Left lung (tissue), 10 donors: Measurements from ENCODE around the gene POTEJ. TPM values are rescaled to one million over a fixed set of nuclear protein-coding genes. Genes with fewer than 3 reads are reported as not detected.
"Not testable (repeated sequence)": the region's sequence is repeated elsewhere in the genome, so short reads cannot be mapped to it uniquely, and the experiment has no call there.

Experiments
- ATAC-seq: fragments of 200-7000 bp; cut with Tn5 transposase; one replicate; pipeline ENCODE4 v1.9.1; 2020; ENCODE audit warnings: moderate library complexity
- DNase-seq, 4 donors: peaks; one replicate each; pipeline ENCODE4 v3.0.0-alpha.2; 2013 to 2020
- H3K27ac ChIP-seq, 2 donors: fragments of 200-600 bp; sonication (generic) in 1 of 2; one replicate each; pipeline versions ENCODE4 v1.5.0 to v1.8.0; 2020 to 2021
- H3K27me3 ChIP-seq, 2 donors: fragments of 200-600 bp; sonication (generic) in 1 of 2; one replicate each; pipeline versions ENCODE4 v1.5.0 to v1.8.0; 2020 to 2021
- H3K36me3 ChIP-seq, 2 donors: fragments of 200-600 bp; sonication (generic) in 1 of 2; one replicate each; pipeline versions ENCODE4 v1.5.0 to v1.8.0; 2020 to 2021
- H3K4me1 ChIP-seq, 2 donors: fragments of 200-600 bp; one replicate each; pipeline ENCODE4 v1.8.0; 2021
- H3K4me3 ChIP-seq, 2 donors: fragments of 200-600 bp; sonication (generic) in 1 of 2; one replicate each; pipeline versions ENCODE4 v1.5.0 to v1.8.0; 2020 to 2021; ENCODE audit warnings: mild to moderate bottlenecking in 1 of 2
- H3K9me3 ChIP-seq, 2 donors: fragments of 200-600 bp; sonication (generic) in 1 of 2; one replicate each; pipeline versions ENCODE4 v1.5.0 to v1.8.0; 2020 to 2021
- intact Hi-C, 2 donors: fragments of 100-400 bp; cut with DNase I; formaldehyde crosslinking; loops; one replicate each; pipeline versions ENCODE4 v1.11.2 to v1.14.2; 2022
- polyA plus RNA-seq, 6 donors: library from polyadenylated mRNA; unstranded; fragments of 120-200 nt; gene quantifications; one replicate each; pipeline ENCODE4 v1.2.1, GENCODE V29; 2013; ENCODE audit not compliant: insufficient read length in 6 of 6
- total RNA-seq, 2 donors: library from RNA; stranded (reverse); fragmentation: NEBNext Ultra II Directional; extraction: Animal tissue kit (Norgen Biotek cat#: 25700); gene quantifications; one replicate each; pipeline ENCODE4 v1.2.1, GENCODE V29; 2021
- donor health status: DM: no; HTN: yes; CAD: no.
- donor health status: DM: no; HTN: no; CAD: no.

The POTEJ gene
- total and polyA plus RNA-seq, 8 donors, result 0.06 to 0.60 (median 0.13) TPM; not detected in 3

DNA sequence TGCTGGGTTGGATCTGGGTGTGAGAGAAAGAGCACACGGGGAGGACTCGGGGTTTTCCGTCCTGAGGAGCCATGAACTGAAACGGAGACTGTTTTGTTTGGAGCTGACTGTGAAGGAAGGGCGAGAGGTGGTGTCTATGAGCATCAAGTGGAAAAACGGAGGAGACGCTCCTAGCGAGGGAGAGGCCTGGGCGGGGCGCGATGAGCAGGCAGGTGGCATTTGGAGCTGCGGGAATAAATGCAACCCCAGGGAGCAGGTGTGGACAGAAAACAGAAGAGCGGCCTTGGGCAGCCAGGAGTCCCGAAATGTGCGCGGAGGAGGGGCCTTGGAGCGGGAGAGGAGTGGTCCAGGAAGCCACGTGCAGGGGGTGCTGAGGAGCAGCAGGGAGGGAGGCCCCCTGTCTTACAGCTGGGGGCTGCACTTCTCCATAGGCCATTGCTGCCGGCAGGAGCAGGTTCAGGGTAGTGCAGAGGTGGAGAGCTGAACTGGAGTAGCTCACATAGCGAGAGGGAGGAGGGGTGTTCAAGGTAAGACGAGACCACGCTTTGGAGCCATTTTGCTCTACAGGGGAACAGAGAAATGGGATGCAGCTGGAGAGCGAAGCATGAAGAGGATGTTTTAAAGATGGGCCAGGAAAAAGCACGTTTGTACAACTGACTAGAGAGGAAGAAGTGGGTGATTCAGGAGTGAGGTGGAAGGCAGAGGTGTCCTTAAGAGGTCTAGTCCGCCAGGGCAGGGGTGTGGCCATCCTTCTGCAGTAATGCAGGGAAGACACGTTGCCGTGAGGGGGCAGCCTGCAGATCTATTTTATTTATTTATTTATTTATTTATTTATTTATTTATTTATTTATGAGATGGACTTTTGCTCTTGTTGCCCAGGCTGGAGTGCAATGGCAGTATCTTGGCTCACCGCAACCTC, 2.0 kb upstream of the POTEJ start:
- H3K4me3 ChIP-seq, H3K27ac ChIP-seq, intact Hi-C loops, ATAC-seq, H3K4me1 ChIP-seq, H3K9me3 ChIP-seq, H3K36me3 ChIP-seq, DNase-seq, H3K27me3 ChIP-seq: not testable (repeated sequence)

GRCh38 chr2:130610486-130610885, 754 bp upstream of the POTEJ start:
- intact Hi-C loops, H3K4me1 ChIP-seq, ATAC-seq, H3K36me3 ChIP-seq, H3K4me3 ChIP-seq, H3K27me3 ChIP-seq, H3K9me3 ChIP-seq, H3K27ac ChIP-seq: not testable (repeated sequence)
- DNase-seq, result peak in 1 of 4 donors; percentile 45

DNA sequence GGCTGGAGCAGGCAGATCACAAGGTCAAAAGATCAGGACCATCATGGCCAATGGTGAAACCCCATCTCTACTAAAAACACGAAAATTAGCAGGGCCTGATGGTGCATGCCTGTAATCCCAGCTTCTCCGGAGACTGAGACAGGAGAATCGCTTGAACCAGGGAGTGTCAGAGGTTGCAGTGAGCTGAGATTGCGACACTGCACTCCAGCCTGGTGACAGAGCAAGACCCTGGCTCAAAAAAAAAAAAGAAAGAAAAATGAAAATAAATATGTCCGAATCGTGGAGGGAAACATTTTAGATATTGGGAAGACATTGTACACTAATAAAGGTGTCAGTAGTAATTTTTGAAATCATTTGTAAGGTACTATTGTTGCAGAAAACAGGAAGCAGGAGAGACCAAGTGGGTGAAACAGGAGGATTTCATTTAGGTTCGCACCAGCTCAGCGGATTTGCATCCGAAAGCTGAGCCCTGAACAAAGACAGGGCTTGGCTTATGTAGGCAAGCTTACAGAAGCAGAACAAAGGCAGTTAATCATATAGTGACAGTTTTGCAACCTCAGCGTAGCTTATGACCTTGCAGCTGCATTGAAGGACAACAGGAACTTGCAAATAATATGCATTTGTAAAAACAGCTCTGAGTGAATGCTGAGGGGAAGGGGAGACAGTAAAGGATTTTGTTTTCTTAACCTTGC, 17.7 kb downstream of the POTEJ start:
- H3K4me3 ChIP-seq, ATAC-seq, H3K27me3 ChIP-seq, H3K9me3 ChIP-seq, H3K4me1 ChIP-seq, H3K27ac ChIP-seq, H3K36me3 ChIP-seq, intact Hi-C loops, DNase-seq: not testable (repeated sequence)

- intact Hi-C loops, H3K4me1 ChIP-seq, ATAC-seq, H3K27ac ChIP-seq, H3K36me3 ChIP-seq, H3K4me3 ChIP-seq, H3K27me3 ChIP-seq, H3K9me3 ChIP-seq: not testable (repeated sequence)
- peak in 1 of 4 donors; percentile 37 for DNase-seq
Observed at GRCh38 chr2:130638973-130639372, 27.7 kb downstream of the POTEJ start.

DNA sequence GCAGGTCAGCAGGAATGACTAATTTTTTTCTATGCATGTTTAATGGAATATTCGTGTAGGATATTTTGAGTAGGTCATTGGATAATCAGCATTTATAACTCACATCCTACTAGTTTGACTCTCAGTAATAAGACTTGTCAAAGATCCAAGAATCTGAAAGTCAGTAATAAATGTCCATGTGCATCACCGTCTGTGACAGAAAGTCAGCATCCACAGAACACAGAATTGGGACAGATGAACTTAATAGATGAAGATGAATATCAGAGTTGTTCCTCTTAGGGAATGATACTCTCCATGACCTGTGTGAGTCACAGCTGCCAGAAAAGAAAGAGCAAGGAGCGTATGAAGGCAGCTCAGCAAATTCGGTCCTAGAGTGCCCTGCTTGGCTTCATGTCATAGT, 30.4 kb downstream of the POTEJ start:
- H3K36me3 ChIP-seq, H3K27ac ChIP-seq, intact Hi-C loops, H3K4me3 ChIP-seq, H3K4me1 ChIP-seq, H3K9me3 ChIP-seq, H3K27me3 ChIP-seq, DNase-seq, ATAC-seq: not testable (repeated sequence)

GRCh38 chr2:130649285-130649684, 38.0 kb downstream of the POTEJ start:
- DNase-seq, H3K4me3 ChIP-seq, H3K27ac ChIP-seq, H3K36me3 ChIP-seq, H3K27me3 ChIP-seq, ATAC-seq, H3K9me3 ChIP-seq, intact Hi-C loops, H3K4me1 ChIP-seq: not testable (repeated sequence)

DNA sequence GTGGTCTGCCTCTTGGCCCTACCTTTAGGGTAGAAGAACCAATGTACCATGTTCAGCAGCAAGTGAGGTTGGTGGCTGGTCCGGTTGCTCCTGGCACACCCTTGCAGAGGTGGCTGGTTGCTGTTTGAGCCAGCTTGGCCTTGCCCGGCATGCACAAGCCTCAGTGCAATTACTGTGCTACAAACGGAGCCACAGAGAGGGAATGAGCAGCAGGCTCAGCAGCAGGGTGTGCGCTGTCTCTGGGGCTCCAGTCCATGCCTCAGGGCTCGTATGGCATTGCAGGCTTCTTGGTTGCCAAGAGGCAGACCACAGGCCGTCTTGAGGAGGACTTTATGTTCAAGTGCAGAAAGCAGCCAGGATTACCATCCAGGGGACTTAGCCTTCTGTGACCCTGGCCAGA, 53.3 kb downstream of the POTEJ start:
- H3K27ac ChIP-seq, H3K36me3 ChIP-seq, intact Hi-C loops, H3K4me3 ChIP-seq, H3K27me3 ChIP-seq, H3K9me3 ChIP-seq, H3K4me1 ChIP-seq, ATAC-seq: not testable (repeated sequence)
- peak in 1 of 4 donors; percentile 41 for DNase-seq

GRCh38 chr2:130665596-130665995, 54.4 kb downstream of the POTEJ start:
- H3K27me3 ChIP-seq, intact Hi-C loops, ATAC-seq, DNase-seq, H3K27ac ChIP-seq, H3K4me1 ChIP-seq, H3K9me3 ChIP-seq, H3K36me3 ChIP-seq, H3K4me3 ChIP-seq: not testable (repeated sequence)

GRCh38 chr2:130667516-130667915, 56.3 kb downstream of the POTEJ start:
- H3K27me3 ChIP-seq, H3K9me3 ChIP-seq, H3K4me1 ChIP-seq, intact Hi-C loops, ATAC-seq, H3K27ac ChIP-seq, H3K4me3 ChIP-seq, H3K36me3 ChIP-seq: not testable (repeated sequence)
- DNase-seq, result peak in 1 of 4 donors; percentile 28

- DNase-seq, result peak in 1 of 4 donors; percentile 20
- intact Hi-C loops, ATAC-seq: not testable (repeated sequence)
Observed at GRCh38 chr2:130670026-130670745, 58.9 kb downstream of the POTEJ start.

GRCh38 chr2:130692041-130692770, 81.0 kb downstream of the POTEJ start:
- intact Hi-C loops, H3K9me3 ChIP-seq, H3K4me1 ChIP-seq, H3K27ac ChIP-seq, H3K36me3 ChIP-seq, H3K4me3 ChIP-seq: not testable (repeated sequence)
- DNase-seq, result peak in 1 of 4 donors; percentile 28
- H3K27me3 ChIP-seq, result peaks cover 5 to 26% of the 10 kb centered on the region in 2 donors
- ATAC-seq, result peak; percentile 53

More at GRCh38 chr2:130670026-130670745, 58.9 kb downstream of the POTEJ start:
- H3K9me3 ChIP-seq, H3K27me3 ChIP-seq, H3K36me3 ChIP-seq, H3K4me3 ChIP-seq, H3K27ac ChIP-seq, H3K4me1 ChIP-seq: not testable (repeated sequence)

GRCh38 chr2:130693474-130693873, 82.2 kb downstream of the POTEJ start:
- peaks cover 5 to 26% of the 10 kb centered on the region in 2 donors for H3K27me3 ChIP-seq
- H3K4me3 ChIP-seq, H3K9me3 ChIP-seq, H3K27ac ChIP-seq, H3K4me1 ChIP-seq, intact Hi-C loops, H3K36me3 ChIP-seq: not testable (repeated sequence)
- ATAC-seq, result peak; percentile 73
- peak in 3 of 4 donors; percentile 0 to 80 (median 31) for DNase-seq
